HL-60 (cell line): Measurements from ENCODE around the gene MTR.

Experiments used
- GABPA ChIP-seq: IDR thresholded peaks from 2 replicates; pipeline ENCODE4 v1.6.1; 2012; ENCODE audit warnings: low read depth
- POLR2AphosphoS5 ChIP-seq: IDR thresholded peaks from 2 replicates; pipeline ENCODE4 v1.6.1; 2012; ENCODE audit warnings: low read depth
- SPI1 ChIP-seq: IDR thresholded peaks from 2 replicates; pipeline ENCODE4 v1.6.1; 2012; ENCODE audit warnings: low read depth, mild to moderate bottlenecking, borderline replicate concordance
- TF ChIP-seq, protein P1 (sequence below): IDR thresholded peaks from one replicate; pipeline ENCODE4 v1.5.1; 2011; ENCODE audit warnings: low read length, control low read depth, inconsistent platforms; ENCODE audit not compliant: insufficient read depth
- TF ChIP-seq, protein P2 (sequence below): IDR thresholded peaks from 2 replicates; pipeline ENCODE4 v1.6.1; 2012; ENCODE audit warnings: low read depth; ENCODE audit not compliant: insufficient replicate concordance

DNA sequence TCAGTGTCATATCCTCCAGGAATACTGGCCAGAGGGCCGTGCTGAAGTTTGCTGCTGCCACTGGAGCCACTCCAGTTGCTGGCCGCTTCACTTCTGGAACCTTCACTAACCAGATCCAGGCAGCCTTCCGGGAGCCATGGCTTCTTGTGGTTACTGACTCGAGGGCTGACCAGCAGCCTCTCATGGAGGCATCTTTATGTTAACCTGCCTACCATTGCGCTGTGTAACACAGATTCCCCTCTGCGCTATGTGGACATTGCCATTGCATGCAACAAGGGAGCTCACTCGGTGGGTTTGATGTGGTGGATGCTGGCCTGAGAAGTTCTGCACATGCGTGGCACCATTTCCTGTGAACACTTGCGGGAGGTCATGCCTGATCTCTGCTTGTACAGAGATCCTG lies 24.8 kb downstream of the MTR start:
- TF ChIP-seq POLR2AphosphoS5 (no peak), GABPA (no peak), SPI1 (no peak)
- TF ChIP-seq, protein P1, sequence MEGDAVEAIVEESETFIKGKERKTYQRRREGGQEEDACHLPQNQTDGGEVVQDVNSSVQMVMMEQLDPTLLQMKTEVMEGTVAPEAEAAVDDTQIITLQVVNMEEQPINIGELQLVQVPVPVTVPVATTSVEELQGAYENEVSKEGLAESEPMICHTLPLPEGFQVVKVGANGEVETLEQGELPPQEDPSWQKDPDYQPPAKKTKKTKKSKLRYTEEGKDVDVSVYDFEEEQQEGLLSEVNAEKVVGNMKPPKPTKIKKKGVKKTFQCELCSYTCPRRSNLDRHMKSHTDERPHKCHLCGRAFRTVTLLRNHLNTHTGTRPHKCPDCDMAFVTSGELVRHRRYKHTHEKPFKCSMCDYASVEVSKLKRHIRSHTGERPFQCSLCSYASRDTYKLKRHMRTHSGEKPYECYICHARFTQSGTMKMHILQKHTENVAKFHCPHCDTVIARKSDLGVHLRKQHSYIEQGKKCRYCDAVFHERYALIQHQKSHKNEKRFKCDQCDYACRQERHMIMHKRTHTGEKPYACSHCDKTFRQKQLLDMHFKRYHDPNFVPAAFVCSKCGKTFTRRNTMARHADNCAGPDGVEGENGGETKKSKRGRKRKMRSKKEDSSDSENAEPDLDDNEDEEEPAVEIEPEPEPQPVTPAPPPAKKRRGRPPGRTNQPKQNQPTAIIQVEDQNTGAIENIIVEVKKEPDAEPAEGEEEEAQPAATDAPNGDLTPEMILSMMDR: no peak
- TF ChIP-seq, protein P2, sequence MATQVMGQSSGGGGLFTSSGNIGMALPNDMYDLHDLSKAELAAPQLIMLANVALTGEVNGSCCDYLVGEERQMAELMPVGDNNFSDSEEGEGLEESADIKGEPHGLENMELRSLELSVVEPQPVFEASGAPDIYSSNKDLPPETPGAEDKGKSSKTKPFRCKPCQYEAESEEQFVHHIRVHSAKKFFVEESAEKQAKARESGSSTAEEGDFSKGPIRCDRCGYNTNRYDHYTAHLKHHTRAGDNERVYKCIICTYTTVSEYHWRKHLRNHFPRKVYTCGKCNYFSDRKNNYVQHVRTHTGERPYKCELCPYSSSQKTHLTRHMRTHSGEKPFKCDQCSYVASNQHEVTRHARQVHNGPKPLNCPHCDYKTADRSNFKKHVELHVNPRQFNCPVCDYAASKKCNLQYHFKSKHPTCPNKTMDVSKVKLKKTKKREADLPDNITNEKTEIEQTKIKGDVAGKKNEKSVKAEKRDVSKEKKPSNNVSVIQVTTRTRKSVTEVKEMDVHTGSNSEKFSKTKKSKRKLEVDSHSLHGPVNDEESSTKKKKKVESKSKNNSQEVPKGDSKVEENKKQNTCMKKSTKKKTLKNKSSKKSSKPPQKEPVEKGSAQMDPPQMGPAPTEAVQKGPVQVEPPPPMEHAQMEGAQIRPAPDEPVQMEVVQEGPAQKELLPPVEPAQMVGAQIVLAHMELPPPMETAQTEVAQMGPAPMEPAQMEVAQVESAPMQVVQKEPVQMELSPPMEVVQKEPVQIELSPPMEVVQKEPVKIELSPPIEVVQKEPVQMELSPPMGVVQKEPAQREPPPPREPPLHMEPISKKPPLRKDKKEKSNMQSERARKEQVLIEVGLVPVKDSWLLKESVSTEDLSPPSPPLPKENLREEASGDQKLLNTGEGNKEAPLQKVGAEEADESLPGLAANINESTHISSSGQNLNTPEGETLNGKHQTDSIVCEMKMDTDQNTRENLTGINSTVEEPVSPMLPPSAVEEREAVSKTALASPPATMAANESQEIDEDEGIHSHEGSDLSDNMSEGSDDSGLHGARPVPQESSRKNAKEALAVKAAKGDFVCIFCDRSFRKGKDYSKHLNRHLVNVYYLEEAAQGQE: no peak
